HG03196 (cell line): Measurements from ENCODE around the gene STRN3.
"Not testable (repeated sequence)": the region's sequence is repeated elsewhere in the genome, so short reads cannot be mapped to it uniquely, and the experiment has no call there.

Source experiments
- ATAC-seq: cut with Tn5 transposase; IDR thresholded peaks from one replicate; pipeline ENCODE4 v1.9.1; 2021; ENCODE audit not compliant: unreplicated experiment

STRN3 gene

GRCh38 chr14:30921305-30921704, 104.9 kb downstream of the STRN3 start:
- no peak for ATAC-seq

GRCh38 chr14:30915596-30915995, 110.6 kb downstream of the STRN3 start:
- ATAC-seq: no peak

DNA sequence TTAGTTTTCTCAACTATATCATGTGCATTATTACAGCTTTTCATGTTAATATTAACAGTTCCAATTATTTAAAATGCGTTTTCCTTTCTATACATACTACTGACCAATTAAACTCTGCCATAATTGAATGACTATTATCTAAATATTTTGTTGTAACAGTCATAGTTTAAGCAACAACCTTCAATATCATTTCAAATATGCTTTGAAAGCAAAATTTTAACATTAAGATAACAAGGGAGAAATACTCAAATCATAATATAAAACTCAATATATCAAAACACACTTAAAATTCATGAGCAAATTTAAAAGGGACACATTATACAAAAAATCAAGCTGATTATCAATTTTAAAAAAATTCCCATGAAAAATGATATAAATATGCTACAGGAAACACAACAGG, 111.4 kb downstream of the STRN3 start:
- ATAC-seq: no peak

- no peak for ATAC-seq
These were observed 117.4 kb downstream of the STRN3 start for GRCh38 chr14:30908826-30909225.

- no peak for ATAC-seq
These were observed 118.5 kb downstream of the STRN3 start for GRCh38 chr14:30907659-30908057.

GRCh38 chr14:30906752-30907658, 119.2 kb downstream of the STRN3 start:
- no peak for ATAC-seq

- no peak for ATAC-seq
These were observed 122.7 kb downstream of the STRN3 start for GRCh38 chr14:30903285-30904124.

- ATAC-seq: not testable (repeated sequence)
These were observed 129.1 kb downstream of the STRN3 start for GRCh38 chr14:30897121-30897520.

DNA sequence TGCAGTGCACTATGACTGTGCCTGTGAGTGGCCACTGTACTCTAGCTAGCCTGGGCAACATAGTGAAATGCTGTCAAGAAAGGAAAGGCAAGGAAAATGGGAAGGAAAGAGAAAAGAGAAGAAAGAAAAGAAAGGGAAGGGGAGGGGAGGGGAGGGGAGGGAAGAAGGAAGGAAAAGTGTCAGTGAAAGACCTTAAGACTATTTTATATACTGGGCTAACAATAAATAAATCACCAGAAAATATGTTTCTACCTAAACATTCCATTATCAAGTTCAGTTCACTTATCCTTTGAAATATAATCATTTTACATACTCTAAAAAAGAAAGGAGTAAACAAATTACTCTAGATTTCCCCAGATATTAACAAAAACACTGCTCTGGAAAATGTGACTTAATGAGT, 129.7 kb downstream of the STRN3 start:
- ATAC-seq: no peak

- ATAC-seq: no peak
These were observed 131.2 kb downstream of the STRN3 start for GRCh38 chr14:30894923-30895515.

GRCh38 chr14:30893819-30894218, 132.4 kb downstream of the STRN3 start:
- ATAC-seq: no peak

GRCh38 chr14:30889244-30889594, 137.0 kb downstream of the STRN3 start:
- ATAC-seq: no peak

- ATAC-seq: no peak
These were observed 137.5 kb downstream of the STRN3 start for GRCh38 chr14:30888480-30889243.

- no peak for ATAC-seq
These were observed 140.1 kb downstream of the STRN3 start for GRCh38 chr14:30885840-30886740.

DNA sequence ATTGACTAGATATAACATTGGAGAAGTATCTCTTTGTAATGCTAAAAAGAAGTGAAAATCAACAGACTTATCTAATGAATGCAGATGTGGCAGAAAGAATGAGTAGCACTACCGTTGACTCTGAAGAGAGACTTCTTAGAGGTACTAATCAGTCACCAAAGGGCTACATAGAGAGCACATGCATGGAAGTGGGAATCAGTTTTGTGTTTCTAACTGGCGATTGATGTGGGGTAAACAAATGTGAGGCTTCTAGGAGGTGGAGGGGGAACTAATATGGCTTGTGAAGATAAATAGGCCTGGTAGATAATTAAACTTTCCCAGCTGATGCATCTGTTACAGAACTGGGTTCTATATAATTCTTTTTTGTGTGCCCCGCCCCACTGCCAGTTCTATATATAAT, 141.3 kb downstream of the STRN3 start:
- no peak for ATAC-seq

GRCh38 chr14:30883508-30884294, 142.5 kb downstream of the STRN3 start:
- ATAC-seq: no peak

DNA sequence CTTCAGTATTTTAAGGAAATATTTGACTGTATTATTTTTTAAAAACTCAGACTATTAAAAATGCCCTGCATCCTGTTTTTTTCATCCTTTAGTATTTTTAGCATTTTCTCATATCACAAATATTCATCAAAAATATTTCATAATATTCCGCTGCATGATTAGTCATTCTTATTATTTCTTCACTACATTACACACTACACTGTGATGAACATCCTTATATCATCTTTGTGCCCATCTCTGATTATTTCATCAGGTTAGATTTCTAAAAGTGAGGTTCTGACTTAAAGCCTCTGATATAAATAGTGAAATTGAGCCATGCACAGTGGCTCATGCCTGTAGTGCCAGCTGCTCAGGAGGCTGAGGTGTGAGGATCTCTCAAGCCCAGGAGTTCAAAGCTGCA, 143.7 kb downstream of the STRN3 start:
- no peak for ATAC-seq

GRCh38 chr14:30876692-30877091, 149.5 kb downstream of the STRN3 start:
- ATAC-seq: no peak

DNA sequence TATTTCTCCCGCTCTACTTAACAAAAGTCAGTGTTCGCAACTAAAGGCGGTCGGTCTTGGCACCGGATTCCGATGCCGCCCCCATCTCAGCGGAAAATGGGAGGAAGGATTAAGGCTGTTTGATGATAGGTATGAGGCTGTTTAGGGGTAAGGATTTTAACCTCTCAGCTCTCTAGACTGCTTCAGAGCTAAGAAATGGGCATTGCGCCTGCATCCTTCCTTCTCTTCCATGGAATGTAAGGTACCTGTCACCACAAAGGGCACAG, 150.5 kb downstream of the STRN3 start:
- no peak for ATAC-seq
